HEK293 (cell line): ENCODE measurements around the gene PCSK2.

ENCODE experiments used
- CTCF ChIA-PET: fragments of 350-600 bp; formaldehyde crosslinking; extraction: SDS; loops from one replicate; lab custom pipeline; 2021; ENCODE audit warnings: antibody characterized with exemption; lab: Yijun Ruan, JAX
- POLR2A ChIA-PET: fragments of 300-600 bp; formaldehyde crosslinking; extraction: SDS; loops from one replicate; lab custom pipeline; 2020; ENCODE audit warnings: antibody characterized with exemption, inconsistent platforms; lab: Yijun Ruan, JAX
- H3K27ac ChIP-seq: fragments of 200-500 bp; sonication (Bioruptor generic); 2 replicates; pipeline ENCODE4 v1.5.1; 2014; ENCODE audit warnings: low read depth, low read length, control low read depth, inconsistent platforms; ENCODE audit errors: extremely low read depth
- H3K36me3 ChIP-seq, 2 experiments: fragments of 200-500 bp in 1 of 2; sonication (Bioruptor generic) in 1 of 2; 1 replicate in 1 of 2; 2 replicates in 1 of 2; pipeline ENCODE4 v1.5.1; 2014 to 2017; ENCODE audit warnings: inconsistent platforms in 2 of 2, low read length in 2 of 2; ENCODE audit not compliant: control insufficient read depth in 2 of 2, insufficient read depth in 1 of 2
- H3K4me1 ChIP-seq: fragments of 200-500 bp; sonication (Bioruptor generic); 2 replicates; pipeline ENCODE4 v1.5.1; 2014; ENCODE audit warnings: mild to moderate bottlenecking, low read length, inconsistent platforms; ENCODE audit not compliant: control insufficient read depth, insufficient read depth
- H3K4me3 ChIP-seq: 2 replicates; pipeline ENCODE4 v1.5.1; 2011; ENCODE audit warnings: low read depth, mild to moderate bottlenecking, control low read depth, low read length, moderate library complexity
- H3K9me3 ChIP-seq: fragments of 200-500 bp; sonication (Bioruptor generic); 2 replicates; pipeline ENCODE4 v1.5.1; 2014; ENCODE audit warnings: low read depth, low read length, inconsistent platforms; ENCODE audit not compliant: control insufficient read depth, insufficient read depth
- MZF1 ChIP-seq: fragments of 450-650 bp; formaldehyde crosslinking; IDR thresholded peaks from 2 replicates; pipeline ENCODE4 v1.5.1; 2017; ENCODE audit warnings: missing biosample characterization, missing genetic modification characterization, borderline replicate concordance
- SETDB1 ChIP-seq: IDR thresholded peaks from one replicate; pipeline ENCODE4 v1.6.1; 2017; ENCODE audit warnings: mild to moderate bottlenecking, low read length, moderate library complexity, mixed read lengths; ENCODE audit not compliant: insufficient read length
- ZBTB21 ChIP-seq: fragments of 450-650 bp; formaldehyde crosslinking; IDR thresholded peaks from 2 replicates; pipeline ENCODE4 v1.5.1; 2017; ENCODE audit warnings: missing biosample characterization, missing genetic modification characterization
- ZIC2 ChIP-seq: fragments of 450-650 bp; formaldehyde crosslinking; IDR thresholded peaks from 2 replicates; pipeline ENCODE4 v1.5.1; 2016; ENCODE audit warnings: missing biosample characterization, missing genetic modification characterization
- ZNF138 ChIP-seq: fragments of 450-650 bp; formaldehyde crosslinking; IDR thresholded peaks from 2 replicates; pipeline ENCODE4 v1.5.1; 2016; ENCODE audit warnings: missing biosample characterization, missing genetic modification characterization, borderline replicate concordance
- ZNF174 ChIP-seq: fragments of 450-650 bp; formaldehyde crosslinking; IDR thresholded peaks from 2 replicates; pipeline ENCODE4 v1.5.0; 2017; ENCODE audit warnings: missing biosample characterization, mild to moderate bottlenecking, missing genetic modification characterization
- ZNF404 ChIP-seq: fragments of 450-650 bp; formaldehyde crosslinking; IDR thresholded peaks from 2 replicates; pipeline ENCODE4 v1.5.1; 2017; ENCODE audit warnings: missing biosample characterization, missing genetic modification characterization
- ZNF501 ChIP-seq: fragments of 450-650 bp; formaldehyde crosslinking; IDR thresholded peaks from 2 replicates; pipeline ENCODE4 v1.5.1; 2016; ENCODE audit warnings: missing biosample characterization, missing genetic modification characterization
- ZNF549 ChIP-seq: fragments of 450-650 bp; IDR thresholded peaks from 2 replicates; pipeline ENCODE4 v1.5.1; 2018; ENCODE audit warnings: missing biosample characterization, missing genetic modification characterization, mild to moderate bottlenecking, inconsistent platforms, moderate library complexity
- ZNF623 ChIP-seq: fragments of 450-650 bp; formaldehyde crosslinking; IDR thresholded peaks from 2 replicates; pipeline ENCODE4 v1.5.1; 2016; ENCODE audit warnings: missing biosample characterization, missing genetic modification characterization
- ZNF624 ChIP-seq: fragments of 450-650 bp; formaldehyde crosslinking; IDR thresholded peaks from 2 replicates; pipeline ENCODE4 v1.5.1; 2017; ENCODE audit warnings: missing biosample characterization, missing genetic modification characterization
- ZNF654 ChIP-seq: fragments of 450-650 bp; formaldehyde crosslinking; IDR thresholded peaks from 2 replicates; pipeline ENCODE4 v1.5.1; 2016; ENCODE audit warnings: low read depth, missing biosample characterization, missing genetic modification characterization
- ZNF664 ChIP-seq: fragments of 450-650 bp; formaldehyde crosslinking; IDR thresholded peaks from 2 replicates; pipeline ENCODE4 v1.5.1; 2016; ENCODE audit warnings: missing biosample characterization, missing genetic modification characterization
- ZNF701 ChIP-seq: fragments of 450-650 bp; formaldehyde crosslinking; IDR thresholded peaks from 2 replicates; pipeline ENCODE4 v1.5.1; 2016; ENCODE audit warnings: missing biosample characterization, missing genetic modification characterization
- ZNF707 ChIP-seq: fragments of 450-650 bp; formaldehyde crosslinking; IDR thresholded peaks from 2 replicates; pipeline ENCODE4 v1.5.1; 2016; ENCODE audit warnings: missing biosample characterization, missing genetic modification characterization
- TF ChIP-seq, protein P1 (sequence below): fragments of 450-650 bp; formaldehyde crosslinking; conservative IDR thresholded peaks from 2 replicates; pipeline ENCODE4 v1.5.1; 2016; ENCODE audit warnings: low read depth, missing biosample characterization, missing genetic modification characterization
- TF ChIP-seq, protein P2 (sequence below): fragments of 450-650 bp; formaldehyde crosslinking; IDR thresholded peaks from 2 replicates; pipeline ENCODE4 v1.5.1; 2016; ENCODE audit warnings: missing biosample characterization, missing genetic modification characterization, borderline replicate concordance
- TF ChIP-seq, protein P3 (sequence below): fragments of 450-650 bp; formaldehyde crosslinking; IDR thresholded peaks from 2 replicates; pipeline ENCODE4 v1.5.1; 2016; ENCODE audit warnings: missing biosample characterization, missing genetic modification characterization
- TF ChIP-seq, protein P4 (sequence below): fragments of 450-650 bp; formaldehyde crosslinking; IDR thresholded peaks from 2 replicates; pipeline ENCODE4 v1.5.1; 2016; ENCODE audit warnings: missing biosample characterization, missing genetic modification characterization, low read depth

PCSK2 gene

DNA sequence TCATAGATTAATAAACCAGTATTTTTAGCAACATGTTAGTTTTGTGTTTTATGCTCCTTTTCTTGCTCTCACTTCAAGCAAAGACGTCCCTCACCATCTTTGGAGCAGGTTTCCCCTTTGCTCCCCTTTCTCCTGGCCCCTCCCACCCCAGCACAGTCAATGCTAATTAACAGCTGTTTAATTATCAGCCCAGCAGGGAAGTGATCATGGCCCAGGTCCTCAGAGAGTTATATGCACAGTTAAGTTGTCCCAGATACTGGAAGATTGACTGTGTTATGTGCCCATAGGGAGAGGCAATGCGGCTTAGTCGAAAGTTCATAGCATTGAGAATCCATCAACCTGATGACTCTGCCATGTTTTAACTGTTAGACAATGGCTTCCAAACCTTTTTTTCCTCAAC, 123.5 kb downstream of the PCSK2 start (continued):
- TF ChIP-seq ZNF404 (tag by site-specific recombination) = no peak

DNA sequence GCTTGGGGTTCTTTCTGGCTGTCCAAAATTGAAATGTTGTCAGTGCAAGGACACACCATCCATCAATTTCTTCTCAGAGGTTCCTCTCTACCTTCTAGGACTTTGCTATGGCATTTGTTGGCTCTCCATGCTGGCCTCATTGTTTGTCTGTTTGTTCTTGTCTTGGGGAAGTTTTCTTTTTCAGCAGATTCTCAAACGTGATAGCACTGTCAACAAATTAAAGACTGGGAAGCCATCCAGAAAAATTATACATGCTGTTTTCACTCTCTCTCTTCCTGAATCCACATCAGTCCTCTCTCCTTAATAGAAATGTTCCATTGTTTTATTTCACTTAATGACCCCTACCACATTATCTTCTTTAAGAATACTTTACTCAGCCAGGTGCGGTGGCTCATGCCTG, 130.4 kb downstream of the PCSK2 start:
- no peaks in the 10 kb centered on the region for H3K9me3 ChIP-seq
- ChIA-PET POLR2A (no interaction called here), CTCF (no interaction called here)
- H3K4me3 ChIP-seq = no peak overlapping the region
- no peaks in the 10 kb centered on the region for H3K4me1 ChIP-seq
- no peak overlapping the region for H3K27ac ChIP-seq
- TF ChIP-seq ZBTB21 (no peak), ZIC2 (no peak), ZNF664 (no peak), ZNF707 (tag by site-specific recombination) (no peak), ZNF654 (tag by site-specific recombination) (no peak), ZNF138 (tag by site-specific recombination) (no peak), ZNF174 (tag by site-specific recombination) (no peak), ZNF549 (tag by site-specific recombination) (no peak), ZNF701 (tag by site-specific recombination) (no peak), MZF1 (tag by site-specific recombination) (no peak), ZNF624 (no peak), ZNF501 (tag by site-specific recombination) (no peak), ZNF623 (tag by site-specific recombination) (no peak), SETDB1 (no peak)
- TF ChIP-seq, protein P1, sequence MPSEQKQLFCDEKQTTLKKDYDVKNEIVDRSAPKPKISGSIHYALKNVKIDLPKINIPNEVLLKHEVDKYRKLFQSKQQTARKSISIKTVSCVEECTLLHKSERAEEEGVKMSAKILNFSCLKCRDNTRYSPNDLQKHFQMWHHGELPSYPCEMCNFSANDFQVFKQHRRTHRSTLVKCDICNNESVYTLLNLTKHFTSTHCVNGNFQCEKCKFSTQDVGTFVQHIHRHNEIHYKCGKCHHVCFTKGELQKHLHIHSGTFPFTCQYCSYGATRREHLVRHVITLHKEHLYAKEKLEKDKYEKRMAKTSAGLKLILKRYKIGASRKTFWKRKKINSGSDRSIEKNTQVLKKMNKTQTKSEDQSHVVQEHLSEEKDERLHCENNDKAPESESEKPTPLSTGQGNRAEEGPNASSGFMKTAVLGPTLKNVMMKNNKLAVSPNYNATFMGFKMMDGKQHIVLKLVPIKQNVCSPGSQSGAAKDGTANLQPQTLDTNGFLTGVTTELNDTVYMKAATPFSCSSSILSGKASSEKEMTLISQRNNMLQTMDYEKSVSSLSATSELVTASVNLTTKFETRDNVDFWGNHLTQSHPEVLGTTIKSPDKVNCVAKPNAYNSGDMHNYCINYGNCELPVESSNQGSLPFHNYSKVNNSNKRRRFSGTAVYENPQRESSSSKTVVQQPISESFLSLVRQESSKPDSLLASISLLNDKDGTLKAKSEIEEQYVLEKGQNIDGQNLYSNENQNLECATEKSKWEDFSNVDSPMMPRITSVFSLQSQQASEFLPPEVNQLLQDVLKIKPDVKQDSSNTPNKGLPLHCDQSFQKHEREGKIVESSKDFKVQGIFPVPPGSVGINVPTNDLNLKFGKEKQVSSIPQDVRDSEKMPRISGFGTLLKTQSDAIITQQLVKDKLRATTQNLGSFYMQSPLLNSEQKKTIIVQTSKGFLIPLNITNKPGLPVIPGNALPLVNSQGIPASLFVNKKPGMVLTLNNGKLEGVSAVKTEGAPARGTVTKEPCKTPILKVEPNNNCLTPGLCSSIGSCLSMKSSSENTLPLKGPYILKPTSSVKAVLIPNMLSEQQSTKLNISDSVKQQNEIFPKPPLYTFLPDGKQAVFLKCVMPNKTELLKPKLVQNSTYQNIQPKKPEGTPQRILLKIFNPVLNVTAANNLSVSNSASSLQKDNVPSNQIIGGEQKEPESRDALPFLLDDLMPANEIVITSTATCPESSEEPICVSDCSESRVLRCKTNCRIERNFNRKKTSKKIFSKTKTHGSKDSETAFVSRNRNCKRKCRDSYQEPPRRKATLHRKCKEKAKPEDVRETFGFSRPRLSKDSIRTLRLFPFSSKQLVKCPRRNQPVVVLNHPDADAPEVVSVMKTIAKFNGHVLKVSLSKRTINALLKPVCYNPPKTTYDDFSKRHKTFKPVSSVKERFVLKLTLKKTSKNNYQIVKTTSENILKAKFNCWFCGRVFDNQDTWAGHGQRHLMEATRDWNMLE (tag by site-specific recombination) = no peak
- TF ChIP-seq, protein P2, sequence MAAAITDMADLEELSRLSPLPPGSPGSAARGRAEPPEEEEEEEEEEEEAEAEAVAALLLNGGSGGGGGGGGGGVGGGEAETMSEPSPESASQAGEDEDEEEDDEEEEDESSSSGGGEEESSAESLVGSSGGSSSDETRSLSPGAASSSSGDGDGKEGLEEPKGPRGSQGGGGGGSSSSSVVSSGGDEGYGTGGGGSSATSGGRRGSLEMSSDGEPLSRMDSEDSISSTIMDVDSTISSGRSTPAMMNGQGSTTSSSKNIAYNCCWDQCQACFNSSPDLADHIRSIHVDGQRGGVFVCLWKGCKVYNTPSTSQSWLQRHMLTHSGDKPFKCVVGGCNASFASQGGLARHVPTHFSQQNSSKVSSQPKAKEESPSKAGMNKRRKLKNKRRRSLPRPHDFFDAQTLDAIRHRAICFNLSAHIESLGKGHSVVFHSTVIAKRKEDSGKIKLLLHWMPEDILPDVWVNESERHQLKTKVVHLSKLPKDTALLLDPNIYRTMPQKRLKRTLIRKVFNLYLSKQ (tag by site-specific recombination) = no peak
- TF ChIP-seq, protein P3, sequence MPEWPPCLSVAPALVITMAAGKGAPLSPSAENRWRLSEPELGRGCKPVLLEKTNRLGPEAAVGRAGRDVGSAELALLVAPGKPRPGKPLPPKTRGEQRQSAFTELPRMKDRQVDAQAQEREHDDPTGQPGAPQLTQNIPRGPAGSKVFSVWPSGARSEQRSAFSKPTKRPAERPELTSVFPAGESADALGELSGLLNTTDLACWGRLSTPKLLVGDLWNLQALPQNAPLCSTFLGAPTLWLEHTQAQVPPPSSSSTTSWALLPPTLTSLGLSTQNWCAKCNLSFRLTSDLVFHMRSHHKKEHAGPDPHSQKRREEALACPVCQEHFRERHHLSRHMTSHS (tag by site-specific recombination) = no peak
- TF ChIP-seq, protein P4, sequence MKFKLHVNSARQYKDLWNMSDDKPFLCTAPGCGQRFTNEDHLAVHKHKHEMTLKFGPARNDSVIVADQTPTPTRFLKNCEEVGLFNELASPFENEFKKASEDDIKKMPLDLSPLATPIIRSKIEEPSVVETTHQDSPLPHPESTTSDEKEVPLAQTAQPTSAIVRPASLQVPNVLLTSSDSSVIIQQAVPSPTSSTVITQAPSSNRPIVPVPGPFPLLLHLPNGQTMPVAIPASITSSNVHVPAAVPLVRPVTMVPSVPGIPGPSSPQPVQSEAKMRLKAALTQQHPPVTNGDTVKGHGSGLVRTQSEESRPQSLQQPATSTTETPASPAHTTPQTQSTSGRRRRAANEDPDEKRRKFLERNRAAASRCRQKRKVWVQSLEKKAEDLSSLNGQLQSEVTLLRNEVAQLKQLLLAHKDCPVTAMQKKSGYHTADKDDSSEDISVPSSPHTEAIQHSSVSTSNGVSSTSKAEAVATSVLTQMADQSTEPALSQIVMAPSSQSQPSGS (tag by site-specific recombination) = no peak
- H3K36me3 ChIP-seq = no peaks in the 10 kb centered on the region
